HG02588 (cell line): ENCODE data around the gene CELF5.
A peak's percentile ranks its signal among the peaks of the same experiment; 100 is the strongest.

ENCODE experiments used
- ATAC-seq: cut with Tn5 transposase; IDR thresholded peaks from one replicate; pipeline ENCODE4 v1.9.1; 2021; ENCODE audit warnings: mild to moderate bottlenecking, moderate library complexity; ENCODE audit not compliant: unreplicated experiment

CELF5 gene

DNA sequence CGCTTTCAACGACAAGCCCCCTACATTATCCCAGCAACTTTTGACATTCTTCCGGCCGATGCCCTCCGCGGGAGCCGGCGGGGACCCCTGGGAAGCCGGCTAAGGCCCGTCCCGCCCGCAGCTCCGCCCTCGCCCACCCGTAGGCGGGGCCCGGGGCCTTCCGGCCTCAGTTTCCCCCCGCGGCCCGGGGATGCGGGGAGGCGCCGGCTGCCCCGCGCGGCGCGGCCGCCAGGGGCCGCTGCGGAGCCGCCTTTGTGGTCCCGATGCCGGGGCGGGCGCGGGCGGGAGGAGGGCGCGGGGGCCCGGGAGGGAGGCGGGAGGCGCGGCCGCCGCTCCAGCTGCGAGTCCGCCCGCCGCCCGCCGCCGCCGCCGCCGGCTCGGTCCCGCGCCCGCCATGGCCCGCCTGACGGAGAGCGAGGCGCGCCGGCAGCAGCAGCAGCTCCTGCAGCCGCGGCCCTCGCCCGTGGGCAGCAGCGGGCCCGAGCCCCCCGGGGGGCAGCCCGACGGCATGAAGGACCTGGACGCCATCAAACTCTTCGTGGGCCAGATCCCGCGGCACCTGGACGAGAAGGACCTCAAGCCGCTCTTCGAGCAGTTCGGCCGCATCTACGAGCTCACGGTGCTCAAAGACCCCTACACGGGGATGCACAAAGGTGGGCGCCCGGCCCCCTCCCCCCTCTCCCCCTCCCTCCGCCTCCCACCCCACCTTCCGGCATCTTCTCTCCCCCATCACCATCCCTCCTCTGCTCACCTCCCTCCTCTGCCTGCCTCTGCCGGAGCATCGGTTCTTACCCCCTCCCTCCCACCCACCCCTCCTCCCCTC is at the start of gene CELF5:
CELF5 (plus strand) TSS at position 316 of the 823 bp plus-strand sequence; CDS start at position 395, 79 bp downstream.
- no peak for ATAC-seq

DNA sequence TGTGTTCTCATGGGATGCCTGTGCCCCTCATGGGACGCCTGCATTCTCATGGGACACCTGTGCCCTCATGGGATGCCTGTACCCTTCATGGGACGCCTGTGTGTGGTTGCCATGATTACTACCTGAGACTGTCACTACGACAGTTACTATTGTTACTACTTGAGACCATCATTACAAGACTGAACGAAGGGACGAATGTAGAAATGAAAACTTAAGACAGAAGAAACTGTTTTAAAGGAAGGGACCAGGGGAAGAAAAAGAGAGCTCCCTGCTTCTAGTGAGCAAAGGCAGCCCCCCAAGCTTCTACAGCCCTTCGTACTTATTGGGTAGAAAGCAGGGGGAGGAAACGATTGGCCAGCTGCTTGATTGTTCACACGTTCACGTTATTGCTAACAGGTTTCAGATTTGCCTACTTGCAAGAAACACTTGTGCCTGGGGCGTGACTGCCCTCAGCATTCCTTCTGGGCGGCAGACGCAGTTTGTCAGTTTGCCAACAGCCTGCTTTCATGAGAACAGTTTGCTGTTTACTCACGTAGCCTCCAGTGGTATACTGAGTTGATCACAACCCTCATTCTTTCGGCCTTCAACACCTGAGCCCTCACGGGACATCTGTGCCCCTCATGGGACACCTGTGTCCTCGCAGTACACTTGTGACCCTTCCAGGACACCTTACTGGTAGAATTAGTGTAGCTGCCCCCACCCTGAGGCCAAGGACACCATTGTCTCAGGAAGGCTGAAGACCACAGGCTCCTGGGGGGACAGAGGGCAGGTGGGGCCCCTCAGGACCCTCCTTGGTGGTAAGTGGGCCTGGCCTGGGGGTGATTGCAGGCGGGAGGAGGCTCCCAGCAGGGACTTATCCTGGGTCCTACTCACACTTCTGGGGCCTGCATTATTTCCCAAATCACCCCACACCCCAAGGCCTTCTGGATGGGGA is 48.4 kb upstream of the CELF5 start:
- ATAC-seq: no peak

DNA sequence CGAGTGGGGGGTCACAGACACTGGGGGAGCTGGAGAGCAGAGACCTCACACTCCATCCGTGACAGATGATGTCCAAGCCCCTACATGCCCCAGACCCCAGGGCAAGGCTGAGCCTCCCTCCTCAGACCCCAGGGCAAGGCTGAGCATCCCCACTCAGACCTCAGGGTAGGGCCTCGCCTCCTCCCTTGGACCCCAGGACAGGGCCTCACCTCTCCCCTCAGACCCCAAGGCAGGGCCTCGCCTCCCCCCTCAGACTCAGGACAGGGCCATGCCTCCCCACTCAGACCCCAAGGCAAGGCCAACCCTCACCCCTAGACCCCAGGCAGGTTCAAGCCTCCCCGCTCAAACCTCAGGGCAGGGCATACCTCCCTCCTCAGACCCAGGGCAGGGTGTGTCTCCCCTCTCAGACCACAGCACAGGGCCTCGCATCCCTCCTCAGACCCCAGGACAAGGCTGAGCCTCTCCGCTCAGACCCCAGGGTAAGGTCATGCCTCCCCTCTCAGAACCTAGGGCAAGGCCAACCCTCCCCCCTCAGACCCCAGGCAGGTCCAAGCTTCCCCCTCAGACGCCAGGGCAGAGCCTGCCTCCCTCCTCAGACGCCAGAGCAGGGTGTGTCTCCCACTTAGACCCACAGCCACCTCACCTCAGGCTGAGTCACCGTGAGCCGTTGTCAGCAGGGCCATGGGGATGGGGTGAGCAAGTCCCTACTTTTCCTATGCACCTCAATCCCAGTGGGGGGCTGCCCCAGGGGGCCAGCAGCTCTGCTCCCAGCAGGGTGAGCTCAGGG is 47.6 kb upstream of the CELF5 start:
- ATAC-seq: no peak

DNA sequence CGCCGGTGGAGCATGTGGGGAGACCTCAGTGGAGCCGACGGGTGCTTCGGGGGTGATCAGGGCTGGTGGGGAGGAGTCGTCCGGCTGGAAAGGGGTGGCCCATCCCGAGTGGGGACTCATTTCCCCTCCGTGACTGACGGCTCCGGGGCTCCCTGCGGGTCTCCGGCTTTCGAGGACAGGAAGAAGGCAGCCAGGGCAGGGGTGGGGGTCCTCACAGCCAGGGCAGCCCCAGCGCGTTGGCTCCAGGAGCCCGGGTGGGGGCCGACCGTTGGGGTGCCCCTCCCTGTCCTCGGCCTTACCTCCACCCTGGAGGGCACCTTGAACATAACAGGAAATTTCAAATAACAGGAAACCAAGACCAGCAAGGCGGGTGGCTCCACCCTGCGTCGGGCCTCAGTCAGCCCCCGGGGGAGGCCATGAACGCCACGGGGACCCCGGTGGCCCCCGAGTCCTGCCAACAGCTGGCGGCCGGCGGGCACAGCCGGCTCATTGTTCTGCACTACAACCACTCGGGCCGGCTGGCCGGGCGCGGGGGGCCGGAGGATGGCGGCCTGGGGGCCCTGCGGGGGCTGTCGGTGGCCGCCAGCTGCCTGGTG is 46.0 kb upstream of the CELF5 start, which contains the start of gene S1PR4:
S1PR4 (plus strand) TSS at position 393 of the 596 bp plus-strand sequence; CDS start at position 417, 24 bp downstream.
- ATAC-seq: peak; percentile 36

DNA sequence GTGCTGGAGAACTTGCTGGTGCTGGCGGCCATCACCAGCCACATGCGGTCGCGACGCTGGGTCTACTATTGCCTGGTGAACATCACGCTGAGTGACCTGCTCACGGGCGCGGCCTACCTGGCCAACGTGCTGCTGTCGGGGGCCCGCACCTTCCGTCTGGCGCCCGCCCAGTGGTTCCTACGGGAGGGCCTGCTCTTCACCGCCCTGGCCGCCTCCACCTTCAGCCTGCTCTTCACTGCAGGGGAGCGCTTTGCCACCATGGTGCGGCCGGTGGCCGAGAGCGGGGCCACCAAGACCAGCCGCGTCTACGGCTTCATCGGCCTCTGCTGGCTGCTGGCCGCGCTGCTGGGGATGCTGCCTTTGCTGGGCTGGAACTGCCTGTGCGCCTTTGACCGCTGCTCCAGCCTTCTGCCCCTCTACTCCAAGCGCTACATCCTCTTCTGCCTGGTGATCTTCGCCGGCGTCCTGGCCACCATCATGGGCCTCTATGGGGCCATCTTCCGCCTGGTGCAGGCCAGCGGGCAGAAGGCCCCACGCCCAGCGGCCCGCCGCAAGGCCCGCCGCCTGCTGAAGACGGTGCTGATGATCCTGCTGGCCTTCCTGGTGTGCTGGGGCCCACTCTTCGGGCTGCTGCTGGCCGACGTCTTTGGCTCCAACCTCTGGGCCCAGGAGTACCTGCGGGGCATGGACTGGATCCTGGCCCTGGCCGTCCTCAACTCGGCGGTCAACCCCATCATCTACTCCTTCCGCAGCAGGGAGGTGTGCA is 45.3 kb upstream of the CELF5 start:
- peak; percentile 11 for ATAC-seq

DNA sequence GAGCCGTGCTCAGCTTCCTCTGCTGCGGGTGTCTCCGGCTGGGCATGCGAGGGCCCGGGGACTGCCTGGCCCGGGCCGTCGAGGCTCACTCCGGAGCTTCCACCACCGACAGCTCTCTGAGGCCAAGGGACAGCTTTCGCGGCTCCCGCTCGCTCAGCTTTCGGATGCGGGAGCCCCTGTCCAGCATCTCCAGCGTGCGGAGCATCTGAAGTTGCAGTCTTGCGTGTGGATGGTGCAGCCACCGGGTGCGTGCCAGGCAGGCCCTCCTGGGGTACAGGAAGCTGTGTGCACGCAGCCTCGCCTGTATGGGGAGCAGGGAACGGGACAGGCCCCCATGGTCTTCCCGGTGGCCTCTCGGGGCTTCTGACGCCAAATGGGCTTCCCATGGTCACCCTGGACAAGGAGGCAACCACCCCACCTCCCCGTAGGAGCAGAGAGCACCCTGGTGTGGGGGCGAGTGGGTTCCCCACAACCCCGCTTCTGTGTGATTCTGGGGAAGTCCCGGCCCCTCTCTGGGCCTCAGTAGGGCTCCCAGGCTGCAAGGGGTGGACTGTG is 44.6 kb upstream of the CELF5 start:
- no peak for ATAC-seq

DNA sequence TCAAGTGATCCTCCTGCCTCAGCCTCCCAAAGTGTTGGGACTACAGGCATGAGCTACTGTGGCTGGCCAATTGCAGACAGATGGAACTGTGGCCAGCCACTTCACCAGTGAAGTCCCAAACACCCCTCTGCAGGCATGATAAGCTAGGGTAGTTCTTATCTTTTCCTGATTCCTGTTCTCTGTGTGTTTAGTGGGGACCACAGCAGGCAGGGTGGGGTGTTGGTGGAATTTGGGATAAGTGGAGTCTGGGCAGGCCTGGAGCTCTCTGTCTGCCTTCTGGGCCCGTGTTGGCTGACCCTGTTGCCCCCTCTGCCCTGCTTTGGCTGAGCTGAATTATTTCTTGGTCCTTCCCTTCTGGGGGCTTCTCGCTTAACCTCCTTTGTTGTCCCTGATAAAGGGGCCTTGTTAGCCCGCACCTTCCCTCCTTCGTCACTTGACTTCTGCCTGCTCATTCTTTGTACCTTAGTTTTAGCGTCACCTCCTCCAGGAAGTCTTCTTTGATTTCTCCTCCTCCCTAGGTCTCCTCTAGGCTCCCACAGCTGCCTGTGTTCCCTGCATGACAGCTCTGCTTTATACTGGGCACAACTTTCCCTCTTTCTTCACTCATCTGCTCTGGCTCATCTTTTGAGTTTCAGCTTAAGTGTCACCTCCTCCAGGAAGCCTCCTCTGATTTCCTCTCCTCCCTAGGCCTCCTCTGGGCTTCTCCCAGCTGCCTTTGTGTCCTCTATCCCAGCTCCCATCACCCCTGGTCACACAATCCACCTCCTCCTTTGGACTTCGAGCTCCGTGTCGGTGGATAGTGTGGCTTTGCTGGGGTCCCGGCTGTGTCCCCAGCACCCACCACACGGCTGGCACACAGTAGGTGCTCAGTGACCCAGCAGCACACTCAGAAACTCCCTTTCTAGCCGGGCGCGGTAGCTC is 40.5 kb upstream of the CELF5 start:
- ATAC-seq: no peak

DNA sequence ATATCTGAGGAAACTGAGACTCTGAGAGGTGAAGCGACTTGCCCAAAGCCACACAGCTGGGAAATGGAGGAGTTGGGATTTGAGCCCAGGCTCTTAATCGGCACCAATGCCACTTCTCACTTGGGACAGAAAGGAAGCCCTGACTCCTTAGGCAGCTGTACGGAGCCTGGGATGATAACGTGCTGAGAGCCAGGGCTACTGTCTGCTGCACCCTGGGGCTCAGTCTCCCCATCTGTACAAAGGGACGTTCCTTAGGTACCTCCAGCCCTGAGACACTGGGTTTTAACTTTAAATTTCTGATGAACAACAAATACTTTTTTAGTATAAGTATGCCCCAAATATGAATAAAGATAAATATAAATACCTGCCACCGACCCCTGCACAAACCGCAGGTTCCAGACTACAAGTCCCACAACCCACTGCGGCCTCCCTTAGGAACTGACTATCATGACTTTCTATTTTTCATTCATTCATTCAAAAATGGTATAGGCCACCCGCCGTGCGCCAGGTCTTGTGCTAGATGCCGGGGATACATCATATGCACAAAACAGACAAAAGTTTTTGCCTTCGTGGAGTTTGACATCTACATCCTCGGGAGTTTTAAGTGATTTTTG is 39.5 kb upstream of the CELF5 start:
- peak; percentile 23 for ATAC-seq

DNA sequence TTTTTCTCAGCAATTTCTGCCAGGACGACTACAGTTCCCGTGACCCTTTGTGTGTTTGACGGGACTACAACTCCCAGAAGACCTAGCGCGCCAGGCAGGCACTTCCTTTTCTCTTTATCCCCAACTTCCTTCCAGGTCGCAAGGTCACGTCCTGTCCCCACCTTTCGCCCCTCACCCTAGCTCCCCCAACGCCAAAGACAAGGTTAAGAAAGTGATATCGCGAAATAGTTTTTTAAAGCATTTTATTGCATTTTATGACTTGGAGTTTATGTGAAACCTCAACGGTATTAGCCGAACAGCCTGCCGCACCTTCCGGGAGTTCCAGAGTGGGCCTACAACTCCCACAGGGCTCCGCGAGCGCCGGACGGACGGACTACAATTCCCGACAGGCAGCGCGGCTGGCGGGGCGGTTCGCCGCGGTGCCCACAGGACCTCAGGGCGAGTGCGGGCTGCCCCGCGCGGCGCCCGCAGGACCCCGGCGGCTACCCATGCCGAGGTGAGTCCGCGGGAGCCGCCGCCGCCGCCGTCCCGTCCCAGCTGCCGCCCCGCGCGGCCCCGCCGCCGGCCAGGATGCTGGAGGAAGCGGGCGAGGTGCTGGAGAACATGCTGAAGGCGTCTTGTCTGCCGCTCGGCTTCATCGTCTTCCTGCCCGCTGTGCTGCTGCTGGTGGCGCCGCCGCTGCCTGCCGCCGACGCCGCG is 38.9 kb upstream of the CELF5 start, which contains the start of gene NCLN:
NCLN (plus strand) TSS at position 470 of the 699 bp plus-strand sequence; CDS start at position 571, 101 bp downstream.
- ATAC-seq: peak; percentile 69

DNA sequence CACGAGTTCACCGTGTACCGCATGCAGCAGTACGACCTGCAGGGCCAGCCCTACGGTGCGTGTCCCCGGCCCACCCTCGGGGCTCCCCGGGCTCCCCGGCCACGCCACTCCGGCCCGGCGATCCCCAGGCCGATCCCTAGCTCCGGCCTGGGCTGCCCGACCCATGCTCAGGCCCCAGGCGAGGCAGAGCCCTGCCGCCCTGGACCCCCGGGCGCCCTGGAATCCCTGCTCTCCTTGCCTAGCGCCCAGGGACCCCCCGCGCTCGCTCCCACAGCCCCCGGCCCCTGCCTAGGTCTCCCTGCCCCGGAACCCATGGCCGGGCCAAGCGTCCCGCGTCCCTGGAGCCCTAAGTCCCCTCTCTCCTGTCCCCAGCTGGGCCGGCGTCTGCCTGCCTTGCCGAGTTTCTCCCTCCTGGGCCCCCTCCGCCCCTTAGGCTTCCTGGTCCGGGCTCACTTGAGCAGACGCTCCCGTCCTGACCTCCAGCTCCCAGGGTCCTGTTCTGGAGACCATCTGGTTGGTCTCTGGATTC is 38.2 kb upstream of the CELF5 start:
- no peak for ATAC-seq

DNA sequence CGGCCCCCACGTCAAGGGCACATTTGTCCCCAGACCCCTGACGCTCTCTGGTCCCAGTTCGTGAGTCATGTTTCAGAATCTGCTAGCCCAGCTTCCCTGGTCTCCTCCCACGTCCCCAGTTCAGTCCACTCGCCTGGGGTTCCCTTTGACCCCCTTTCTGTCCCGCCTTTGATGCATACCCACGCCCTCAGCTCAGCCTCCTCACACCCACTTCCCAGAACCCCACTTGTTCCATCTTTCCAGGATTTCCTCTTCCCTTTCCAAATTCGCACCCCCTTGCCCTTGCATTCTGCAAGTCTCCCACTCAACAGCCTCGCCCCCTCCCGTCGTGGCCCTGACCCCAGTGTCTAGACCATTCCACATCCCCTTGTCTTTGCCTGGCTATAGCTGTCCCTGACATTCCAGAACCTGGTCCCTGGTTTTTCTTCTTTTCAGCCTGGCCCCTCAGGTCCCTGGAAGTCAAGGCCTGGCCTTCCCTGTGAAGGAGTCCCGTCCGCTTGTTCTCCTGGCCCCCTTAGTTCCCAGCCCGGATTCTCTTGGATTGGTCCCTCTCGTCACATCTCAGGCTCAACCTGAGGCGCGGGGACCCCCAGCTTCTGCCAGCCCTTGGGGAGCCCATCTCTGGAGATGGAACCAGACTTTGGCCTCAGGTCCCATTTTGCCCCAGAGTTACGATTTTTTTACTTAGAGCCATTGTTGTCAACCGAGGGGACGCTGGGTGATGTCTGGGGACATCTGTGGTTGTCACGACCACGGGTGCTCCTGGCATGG is 37.4 kb upstream of the CELF5 start:
- ATAC-seq: no peak

DNA sequence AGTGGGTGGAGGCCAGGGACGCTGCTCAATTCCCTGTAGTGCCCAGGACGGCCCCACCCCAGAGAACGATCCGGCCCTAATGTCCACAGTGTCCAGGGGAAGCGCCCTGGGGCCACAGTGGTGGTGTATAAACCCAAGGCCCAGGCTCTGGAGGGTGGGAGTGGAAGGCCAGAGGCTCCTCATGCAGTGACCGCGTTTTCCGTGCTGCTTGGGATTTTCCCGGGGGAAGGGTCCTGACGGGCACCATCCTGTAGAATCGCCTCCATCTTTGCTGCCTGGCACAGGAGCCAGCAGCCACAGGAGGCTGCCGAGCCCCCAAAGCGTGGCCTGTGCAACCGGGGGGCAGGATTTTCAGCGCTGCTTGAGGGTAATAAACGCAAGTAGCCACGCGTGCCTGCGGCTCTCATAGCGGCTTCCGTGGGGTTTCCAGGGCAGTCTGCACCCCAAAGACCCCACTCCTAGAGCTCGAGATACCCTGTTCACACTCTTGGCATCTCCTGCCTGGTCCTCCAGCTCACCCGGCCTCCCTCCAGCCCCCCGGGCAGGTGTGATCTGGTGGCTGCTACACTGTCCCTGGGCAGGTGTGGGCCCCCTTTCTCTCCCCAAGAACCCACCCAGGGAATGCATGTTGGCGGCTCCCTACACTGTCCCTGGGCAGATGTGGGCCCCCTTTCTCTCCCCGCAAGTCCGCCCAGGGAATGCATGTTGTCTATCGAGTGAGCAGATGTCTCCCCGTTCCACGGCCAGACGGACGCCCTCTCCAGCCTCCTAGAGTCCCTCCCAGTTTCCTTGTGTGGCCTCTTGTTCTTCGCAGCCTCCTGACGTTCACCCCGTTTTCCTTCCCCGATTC is 36.6 kb upstream of the CELF5 start:
- no peak for ATAC-seq

DNA sequence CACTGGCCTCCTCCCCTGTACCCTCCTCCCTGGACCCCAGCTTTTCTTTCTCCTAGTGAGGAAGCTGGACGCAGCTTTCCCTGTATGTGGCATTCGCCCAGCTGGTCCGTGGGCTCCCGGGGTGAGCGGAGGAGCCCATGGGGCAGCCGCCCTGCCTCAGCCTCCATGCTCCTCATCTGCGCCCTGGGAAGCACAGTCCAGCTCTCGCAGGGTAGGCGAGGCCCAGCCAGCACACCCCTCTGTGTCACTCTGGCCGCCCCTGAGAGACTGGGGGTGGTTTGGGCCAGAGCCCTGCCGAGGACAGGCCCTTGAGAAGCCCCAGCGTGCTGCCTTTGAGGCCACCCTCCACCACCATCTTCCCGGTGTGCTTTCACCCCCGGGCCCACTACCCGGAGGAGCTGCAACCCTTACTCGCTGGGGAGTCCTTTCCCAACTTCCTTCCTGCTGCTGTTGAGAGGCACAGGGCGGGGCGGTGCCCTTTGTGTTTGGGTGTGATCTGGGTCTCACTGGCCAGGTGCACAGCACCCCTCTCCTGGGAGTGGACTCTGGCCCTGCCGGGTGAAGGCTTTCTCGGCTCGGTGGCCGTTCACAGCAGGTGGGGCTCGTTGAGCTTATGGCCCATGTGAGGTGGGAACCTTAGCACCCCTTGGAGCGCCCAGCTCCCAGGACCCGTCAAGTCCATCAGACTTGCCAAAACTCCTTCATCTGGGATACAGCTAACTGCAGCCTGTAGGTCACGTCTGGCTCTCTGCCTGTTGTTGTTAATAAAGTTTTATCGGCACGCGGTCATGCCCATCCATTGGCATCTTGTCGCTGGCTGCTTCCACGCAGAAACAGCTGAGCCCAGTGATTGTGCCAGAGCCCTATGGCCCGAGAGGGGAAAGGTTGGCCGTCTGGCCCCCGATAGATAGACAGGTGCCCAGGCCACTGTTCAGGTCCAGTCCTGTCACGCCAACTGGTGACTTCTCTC is 35.5 kb upstream of the CELF5 start:
- ATAC-seq: no peak
